ENCODE results near the gene APH1A. TPM values are rescaled to one million over a fixed set of nuclear protein-coding genes. Genes with fewer than 3 reads are reported as not detected.

Gene APH1A
- total and polyA plus RNA-seq, 9 of the 15 experiments (the other 6 are each of a cell fraction or from before 2014, with no cell fraction given), result 5.6 to 123 (median 77.0) TPM

DNA sequence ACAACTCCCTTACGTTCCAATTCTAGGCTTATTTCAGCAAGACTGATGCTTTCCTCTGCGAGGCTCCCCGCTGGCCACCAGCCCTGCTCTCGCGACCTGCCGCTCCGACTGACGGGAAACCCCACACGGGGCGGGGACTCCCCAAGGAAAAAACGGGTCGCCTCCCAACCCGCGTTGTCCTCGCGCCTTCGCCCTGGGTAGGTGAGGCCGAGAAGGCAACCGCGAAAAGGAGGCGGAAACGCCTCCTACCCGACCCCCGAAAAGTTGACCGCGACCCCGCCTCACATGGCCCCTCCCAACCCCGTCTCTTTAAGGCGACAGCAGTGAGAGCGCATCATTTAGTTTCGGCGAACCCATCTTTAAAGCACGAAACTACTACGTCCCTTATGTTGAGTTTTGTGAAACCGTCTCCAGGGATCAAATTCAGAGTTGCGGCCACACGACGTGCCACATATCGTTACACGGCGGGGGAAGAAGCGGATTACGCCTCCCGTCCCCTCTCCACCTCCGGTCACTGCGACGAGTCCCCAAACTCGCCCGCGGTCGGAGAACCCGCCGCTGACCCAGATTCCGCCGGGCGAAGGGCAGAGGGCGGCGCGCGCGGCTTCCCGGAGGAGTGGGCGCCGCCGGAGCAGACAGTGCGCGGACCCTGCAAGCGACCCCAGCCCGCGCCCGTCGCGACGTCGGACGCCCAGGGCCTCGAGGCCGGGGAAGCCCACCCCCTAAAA, 34.1 kb downstream of the APH1A start (continued):
- TF ChIP-seq, protein P1, sequence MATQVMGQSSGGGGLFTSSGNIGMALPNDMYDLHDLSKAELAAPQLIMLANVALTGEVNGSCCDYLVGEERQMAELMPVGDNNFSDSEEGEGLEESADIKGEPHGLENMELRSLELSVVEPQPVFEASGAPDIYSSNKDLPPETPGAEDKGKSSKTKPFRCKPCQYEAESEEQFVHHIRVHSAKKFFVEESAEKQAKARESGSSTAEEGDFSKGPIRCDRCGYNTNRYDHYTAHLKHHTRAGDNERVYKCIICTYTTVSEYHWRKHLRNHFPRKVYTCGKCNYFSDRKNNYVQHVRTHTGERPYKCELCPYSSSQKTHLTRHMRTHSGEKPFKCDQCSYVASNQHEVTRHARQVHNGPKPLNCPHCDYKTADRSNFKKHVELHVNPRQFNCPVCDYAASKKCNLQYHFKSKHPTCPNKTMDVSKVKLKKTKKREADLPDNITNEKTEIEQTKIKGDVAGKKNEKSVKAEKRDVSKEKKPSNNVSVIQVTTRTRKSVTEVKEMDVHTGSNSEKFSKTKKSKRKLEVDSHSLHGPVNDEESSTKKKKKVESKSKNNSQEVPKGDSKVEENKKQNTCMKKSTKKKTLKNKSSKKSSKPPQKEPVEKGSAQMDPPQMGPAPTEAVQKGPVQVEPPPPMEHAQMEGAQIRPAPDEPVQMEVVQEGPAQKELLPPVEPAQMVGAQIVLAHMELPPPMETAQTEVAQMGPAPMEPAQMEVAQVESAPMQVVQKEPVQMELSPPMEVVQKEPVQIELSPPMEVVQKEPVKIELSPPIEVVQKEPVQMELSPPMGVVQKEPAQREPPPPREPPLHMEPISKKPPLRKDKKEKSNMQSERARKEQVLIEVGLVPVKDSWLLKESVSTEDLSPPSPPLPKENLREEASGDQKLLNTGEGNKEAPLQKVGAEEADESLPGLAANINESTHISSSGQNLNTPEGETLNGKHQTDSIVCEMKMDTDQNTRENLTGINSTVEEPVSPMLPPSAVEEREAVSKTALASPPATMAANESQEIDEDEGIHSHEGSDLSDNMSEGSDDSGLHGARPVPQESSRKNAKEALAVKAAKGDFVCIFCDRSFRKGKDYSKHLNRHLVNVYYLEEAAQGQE (IDR thresholded peaks at IDR 0.05; ENCODE audit: borderline replicate concordance), result no peak
- TF ChIP-seq, protein P1 (CRISPR knock-in tag; IDR thresholded peaks at IDR 0.05; ENCODE audit: low read depth), result 0 out of 2 replicates have a peak, but pooled peaks have one; percentile 36
- TF ChIP-seq SUPT5H (IDR thresholded peaks at IDR 0.05) (peak; percentile 82), USF1 (CRISPR knock-in tag; IDR thresholded peaks at IDR 0.05) (no peak; the same call in 1 of the 2 replicates), MYNN (IDR thresholded peaks at IDR 0.05) (no peak), MYNN (CRISPR knock-in tag; IDR thresholded peaks at IDR 0.05) (no peak), HNRNPLL (IDR thresholded peaks at IDR 0.05; ENCODE audit: low read depth, low read length, poor library complexity, severe bottlenecking) (peak; percentile 42), MAX (CRISPR knock-in tag; IDR thresholded peaks at IDR 0.05) (peak; percentile 61; the same call in 1 of the 2 replicates), ZNF398 (CRISPR knock-in tag; IDR thresholded peaks at IDR 0.05) (no peak), NBN (IDR thresholded peaks at IDR 0.05; ENCODE audit: low read depth) (peak; percentile 65; the same call in 1 of the 2 replicates), RBBP5 (IDR thresholded peaks at IDR 0.05; ENCODE audit: borderline replicate concordance, insufficient read depth, low read length, poor library complexity, severe bottlenecking) (peak; percentile 71), NKRF (IDR thresholded peaks at IDR 0.05; ENCODE audit: borderline replicate concordance) (peak; percentile 83), ZNF707 (CRISPR knock-in tag; conservative IDR thresholded peaks at IDR 0.05) (no peak), ARID1B (IDR thresholded peaks at IDR 0.05) (peak; percentile 32; the same call in 1 of the 2 replicates)

Measured in K562 (cell line).